SKM-1 treated with dmso at 0.1 percent for 144 hours (cell line): Measurements from ENCODE around the gene FMNL2.

Experiments
- DNase-seq: peaks from one replicate; lab custom pipeline; 2025; ENCODE audit not compliant: unreplicated experiment; lab: John Stamatoyannopoulos, UW

The FMNL2 gene

DNA sequence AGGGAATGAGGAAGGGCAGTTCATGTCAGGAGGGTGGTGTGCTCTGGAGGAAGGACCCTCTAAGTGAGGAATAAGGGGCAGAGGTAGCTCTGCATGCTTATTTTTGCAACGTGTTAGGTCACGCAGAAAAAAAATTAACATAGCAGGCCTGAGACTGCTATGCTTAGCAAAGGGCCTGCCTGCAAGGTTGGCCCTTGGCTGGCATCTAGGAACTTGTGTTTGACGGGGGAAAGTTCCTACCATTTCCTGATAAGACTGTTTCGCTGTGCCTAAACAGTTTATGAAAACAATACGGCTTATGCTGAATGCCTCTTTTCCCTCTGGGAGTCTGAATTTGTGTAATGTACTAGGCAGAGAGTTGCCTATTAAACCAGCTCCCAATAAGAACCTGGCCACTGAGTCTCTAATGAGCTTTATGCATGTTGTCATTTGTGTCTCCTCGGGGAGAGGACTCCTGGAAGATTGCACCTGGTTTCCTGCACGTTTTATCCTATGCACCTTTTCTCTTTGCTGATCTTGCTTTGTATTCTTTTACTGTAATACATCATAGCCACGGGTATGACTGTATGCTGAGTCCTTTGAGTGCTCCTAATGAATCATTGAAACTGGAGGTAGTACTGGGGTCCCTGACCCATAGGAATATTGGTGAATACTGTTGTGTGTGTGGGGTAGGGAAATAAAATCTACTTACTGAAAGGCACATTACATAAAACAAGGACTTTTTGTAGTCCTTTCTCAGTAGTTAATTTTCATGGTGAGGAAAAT lies 213.3 kb downstream of the FMNL2 start:
- no peak for DNase-seq

DNA sequence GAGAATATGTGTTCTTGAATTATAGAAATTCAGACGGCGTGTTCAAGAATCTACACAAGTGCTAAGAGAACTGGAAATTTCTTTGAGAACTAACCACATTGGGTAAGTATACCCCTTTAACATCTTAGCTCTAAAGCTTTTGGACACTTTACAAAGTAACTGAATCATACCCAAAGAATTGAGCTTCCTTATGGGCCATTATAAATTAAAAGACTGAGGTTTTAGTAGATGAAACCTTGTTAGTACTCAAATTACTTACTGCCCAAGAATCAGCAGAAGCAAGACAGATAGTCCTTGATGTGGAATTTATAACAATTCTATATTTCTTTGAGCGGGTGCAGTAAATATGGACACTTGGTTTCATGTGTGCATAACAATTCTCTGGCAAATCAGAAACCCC lies 214.0 kb downstream of the FMNL2 start:
- DNase-seq: no peak

DNA sequence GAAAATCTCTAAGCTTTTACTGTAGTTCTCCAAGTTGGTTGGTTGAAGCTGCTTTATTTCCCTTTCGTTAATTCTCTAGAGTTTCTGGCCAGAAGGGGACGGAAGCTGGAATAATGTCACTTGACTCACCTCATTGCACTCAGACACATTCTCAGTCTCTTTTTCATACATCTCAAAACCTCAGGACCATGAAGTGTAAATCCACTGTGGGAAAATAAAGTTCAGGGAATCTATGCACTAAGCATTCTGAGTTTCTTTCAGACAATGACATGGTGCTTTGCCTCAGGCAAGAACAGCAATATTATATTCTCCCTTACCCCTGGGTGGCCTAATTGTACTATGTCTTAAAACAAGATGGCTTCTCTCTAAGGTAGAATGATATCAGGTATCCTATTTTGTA lies 214.4 kb downstream of the FMNL2 start:
- no peak for DNase-seq

DNA sequence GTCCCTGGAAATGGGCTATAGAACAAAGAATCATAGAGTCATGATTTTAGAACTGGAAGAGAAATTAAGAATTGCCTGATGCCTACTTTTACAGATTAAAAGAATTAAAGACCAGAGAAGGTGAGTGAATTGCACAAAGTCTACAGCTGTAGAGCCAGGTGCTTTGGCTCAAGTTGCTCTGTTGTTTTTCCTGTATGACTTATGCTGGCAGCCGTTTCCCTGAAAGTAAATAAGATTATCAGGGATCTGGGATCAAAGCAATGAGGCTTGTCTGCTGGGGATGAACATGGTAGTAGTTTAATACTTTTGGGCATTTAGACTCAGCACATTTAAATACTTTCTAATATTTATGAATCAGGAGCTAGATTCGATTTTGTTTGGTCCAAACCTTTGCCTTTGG lies 215.4 kb downstream of the FMNL2 start:
- no peak for DNase-seq

DNA sequence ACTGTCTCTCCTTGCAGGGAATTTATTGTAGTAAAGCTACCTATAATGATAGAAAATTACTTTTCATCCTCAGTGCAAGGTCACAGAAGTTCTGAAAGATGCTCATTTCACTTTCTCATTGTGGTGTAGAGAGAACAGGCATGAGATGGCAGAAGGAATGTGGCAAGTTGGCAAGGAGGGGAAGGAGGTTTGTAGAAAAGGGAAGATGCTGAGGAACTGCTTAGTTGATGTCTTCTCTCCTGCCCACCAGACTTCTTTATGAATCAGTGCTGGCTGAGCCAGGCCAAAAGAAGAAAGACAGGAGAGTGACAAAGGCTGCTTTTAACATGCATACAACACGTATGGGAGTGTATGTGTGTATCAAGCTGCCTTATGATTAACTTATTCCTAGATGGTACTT lies 217.9 kb downstream of the FMNL2 start:
- DNase-seq: no peak

- no peak for DNase-seq
These were observed 218.5 kb downstream of the FMNL2 start for GRCh38 chr2:152553518-152553917.

DNA sequence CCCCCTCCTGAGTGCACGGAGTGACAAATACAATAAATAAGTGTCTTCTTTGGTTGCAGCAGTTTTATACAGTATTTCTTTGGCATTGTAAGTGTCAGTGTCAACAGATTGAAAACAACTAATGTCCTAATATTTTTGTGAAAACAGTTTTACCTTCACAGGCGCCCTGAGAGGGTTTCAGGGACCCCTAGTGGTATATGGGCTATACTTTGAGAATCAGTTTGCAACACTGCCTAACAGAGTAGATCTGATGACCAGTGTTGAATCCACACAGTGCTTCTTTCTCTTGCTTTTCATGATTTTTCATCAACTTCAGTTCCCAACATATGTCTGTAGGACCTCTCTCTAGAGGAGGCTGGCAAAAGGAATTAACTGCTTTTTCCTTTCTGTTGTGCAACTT lies 220.1 kb downstream of the FMNL2 start:
- no peak for DNase-seq

DNA sequence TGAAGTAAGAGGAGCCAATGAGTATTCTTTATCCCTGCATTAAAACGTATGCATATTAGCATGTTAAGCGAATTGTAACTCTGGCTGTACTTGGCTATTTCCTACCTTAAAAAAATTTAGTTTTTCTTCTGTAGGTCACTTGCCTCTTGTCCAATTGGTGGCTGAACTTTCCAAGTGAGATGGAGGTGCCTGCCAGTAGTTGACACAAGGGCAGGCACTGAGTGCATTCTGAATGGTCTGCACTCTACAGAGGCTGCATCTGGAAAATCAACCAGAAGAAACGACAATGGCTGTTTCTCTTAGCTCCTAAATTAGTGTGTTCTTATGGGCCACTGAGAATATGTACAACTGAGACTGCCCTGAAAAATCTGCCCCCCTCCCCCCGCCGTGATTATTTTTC lies 221.5 kb downstream of the FMNL2 start:
- DNase-seq: no peak

GRCh38 chr2:152557273-152557888 lies 222.4 kb downstream of the FMNL2 start:
- DNase-seq: no peak

- no peak for DNase-seq
These were observed 223.4 kb downstream of the FMNL2 start for GRCh38 chr2:152558158-152558984.

DNA sequence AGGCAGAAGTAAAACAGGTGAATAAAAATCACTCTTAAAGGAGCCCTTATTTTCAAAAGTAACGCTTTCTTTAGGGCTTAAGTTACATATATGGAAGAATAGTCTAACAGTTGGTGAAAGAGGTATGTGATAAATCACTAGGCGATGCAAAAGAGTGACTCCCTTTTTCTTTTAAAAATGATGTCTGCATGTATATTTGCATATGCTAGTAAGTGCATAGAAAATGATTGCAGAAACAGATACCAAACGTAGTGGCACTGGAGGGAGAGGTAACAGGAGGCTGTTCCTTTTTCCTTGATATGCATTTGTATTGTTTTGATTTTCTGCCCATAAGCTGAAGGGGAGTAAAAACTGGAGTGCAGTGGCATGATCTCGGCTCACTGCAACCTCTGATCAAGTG lies 224.0 kb downstream of the FMNL2 start:
- DNase-seq: no peak

GRCh38 chr2:152560166-152560565 lies 225.2 kb downstream of the FMNL2 start:
- no peak for DNase-seq

DNA sequence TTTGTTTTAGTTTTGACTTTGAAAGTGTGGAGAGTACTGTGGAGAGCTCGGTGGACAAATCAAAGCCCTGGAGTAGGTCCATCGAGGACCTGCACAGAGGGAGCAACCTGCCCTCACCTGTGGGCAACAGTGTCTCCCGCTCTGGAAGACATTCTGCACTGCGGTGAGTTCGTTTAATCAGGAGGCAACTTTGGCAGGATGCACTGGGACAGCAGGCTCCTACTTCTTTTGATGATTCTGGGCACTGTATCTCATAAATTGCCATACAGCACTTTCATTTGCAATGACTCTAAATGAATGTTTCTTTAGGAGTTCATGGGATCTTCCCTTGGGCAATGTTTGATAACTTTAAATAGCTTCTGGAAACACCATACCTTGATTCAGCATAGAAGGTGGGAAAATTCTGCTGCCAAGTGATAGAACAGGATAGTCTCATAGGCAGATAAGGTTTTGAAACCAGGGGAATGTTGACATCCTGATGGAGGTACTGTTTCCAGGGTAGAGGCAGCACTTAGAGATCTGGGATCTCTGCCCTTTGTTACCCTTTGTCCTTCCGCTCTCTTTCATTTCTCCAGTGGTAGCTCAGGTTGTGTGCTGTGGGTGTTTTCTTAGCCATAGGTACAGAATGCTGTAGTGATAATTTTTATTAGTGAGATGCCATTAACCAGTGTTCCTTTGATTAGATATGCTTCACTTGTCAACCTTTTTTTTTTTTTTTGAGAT lies 226.1 kb downstream of the FMNL2 start:
- DNase-seq: no peak

DNA sequence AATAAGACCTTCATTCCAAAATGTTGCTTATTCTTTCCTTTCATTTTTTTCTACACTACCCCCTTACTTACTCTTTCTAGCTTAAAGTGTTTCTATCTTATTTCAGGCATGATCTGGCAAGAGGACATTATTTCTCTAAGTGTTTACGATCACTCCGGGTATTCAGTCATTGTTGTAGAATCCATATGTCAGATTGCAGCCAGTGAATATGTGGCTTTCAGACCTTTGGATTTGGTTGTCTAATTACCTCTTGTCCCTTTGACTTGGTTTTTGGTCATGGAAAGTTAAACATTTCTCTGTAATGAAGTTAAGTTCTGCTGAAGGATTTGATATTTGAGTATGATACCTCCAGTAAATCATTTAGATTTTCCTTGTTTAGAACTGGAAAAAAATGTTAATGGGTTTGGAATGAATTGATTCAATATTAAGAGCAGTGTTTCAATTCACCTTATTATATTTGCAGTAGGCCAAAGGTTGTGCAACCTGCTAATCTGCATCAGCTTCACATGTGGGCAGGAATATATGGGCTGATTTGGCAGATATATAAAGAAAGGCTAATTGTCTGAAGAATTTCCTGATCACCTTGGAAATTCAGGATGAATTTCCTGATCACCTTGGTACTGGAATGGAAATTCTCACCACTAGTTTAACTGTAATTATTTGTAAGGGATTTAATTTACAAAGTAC lies 227.4 kb downstream of the FMNL2 start:
- DNase-seq: no peak

DNA sequence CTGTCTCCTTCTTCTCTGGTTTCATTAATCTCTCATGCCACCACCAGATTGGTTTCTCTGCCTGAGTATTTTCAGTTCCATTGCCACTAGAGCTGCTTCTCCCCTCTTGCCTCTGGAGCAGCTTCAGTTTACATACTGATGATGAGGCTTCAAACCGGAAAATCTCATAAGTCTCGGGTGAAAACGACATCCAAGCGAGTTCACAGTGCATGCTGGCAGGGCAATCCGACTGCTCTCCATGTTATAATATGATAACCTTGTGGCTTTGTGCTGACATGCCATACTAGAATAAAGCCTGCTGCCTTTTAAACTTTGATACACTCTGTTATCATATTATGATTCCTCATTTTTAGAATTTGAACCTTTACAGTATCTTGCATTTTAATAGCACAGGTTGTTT lies 228.8 kb downstream of the FMNL2 start:
- no peak for DNase-seq

GRCh38 chr2:152564754-152565551 lies 230.0 kb downstream of the FMNL2 start:
- DNase-seq: no peak

DNA sequence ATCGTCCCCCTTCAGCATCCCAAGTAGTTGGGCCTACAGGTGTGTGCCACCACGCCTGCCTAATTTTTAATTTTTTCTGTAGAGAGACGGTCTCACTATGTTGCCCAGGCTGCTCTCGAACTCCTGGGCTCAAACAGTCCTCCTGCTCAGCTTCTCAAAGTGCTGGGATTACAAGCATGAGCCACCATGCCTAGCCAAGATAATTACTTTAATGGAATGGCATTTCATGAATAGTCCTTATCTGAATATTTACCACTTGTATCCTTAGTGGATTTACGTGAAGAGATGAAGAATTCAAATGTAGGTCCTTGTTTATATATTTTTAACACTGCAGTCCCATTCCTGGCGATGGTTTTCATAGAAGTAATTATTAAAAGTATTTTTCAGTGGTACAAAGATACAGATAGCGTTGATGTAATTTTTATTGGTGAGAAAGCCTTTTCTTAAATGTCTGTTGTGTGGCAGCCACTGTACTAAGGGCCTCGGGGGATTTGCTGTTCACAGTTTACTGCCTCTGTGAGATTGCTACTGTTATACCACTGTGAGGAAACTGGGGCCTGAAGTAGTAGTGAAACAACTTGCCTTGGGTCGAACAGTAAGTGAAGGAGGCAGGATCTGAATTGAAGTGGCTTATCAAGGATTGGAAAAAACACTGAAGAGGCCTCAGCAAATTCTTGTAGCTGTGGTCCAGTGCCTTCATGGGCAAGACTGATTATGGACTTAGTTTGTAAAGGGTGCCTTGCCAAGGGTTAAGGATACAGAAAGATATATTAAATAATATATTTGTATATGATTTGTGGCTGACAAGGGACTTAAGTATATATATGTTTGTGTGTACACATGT lies 231.1 kb downstream of the FMNL2 start:
- no peak for DNase-seq

- DNase-seq: no peak
These were observed 231.7 kb downstream of the FMNL2 start for GRCh38 chr2:152566728-152567069.

DNA sequence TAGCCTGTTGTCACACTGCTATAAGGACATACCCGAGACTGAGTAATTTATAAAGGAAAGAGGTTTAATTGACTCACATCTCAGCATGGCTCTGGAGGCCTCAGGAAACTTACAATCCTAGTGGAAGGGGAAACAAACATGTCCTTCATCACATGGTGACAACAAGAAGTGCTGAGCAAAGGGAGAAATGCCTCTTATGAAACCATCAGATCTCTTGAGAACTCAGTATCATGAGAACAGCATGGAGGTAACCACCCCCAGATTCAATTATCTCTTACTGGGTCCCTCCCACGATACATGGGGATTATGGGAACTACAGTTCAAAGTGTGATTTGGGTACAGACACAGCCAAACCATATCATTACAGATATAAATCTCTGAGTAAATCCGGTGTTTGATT lies 233.6 kb downstream of the FMNL2 start:
- DNase-seq: no peak
